Adipose tissue (tissue), 3 donors: ENCODE results near the gene TSNAX. TPM values are rescaled to one million over a fixed set of nuclear protein-coding genes. Genes with fewer than 3 reads are reported as not detected.
"Not testable (repeated sequence)": the region's sequence is repeated elsewhere in the genome, so short reads cannot be mapped to it uniquely, and the experiment has no call there.

ENCODE experiments used
- H3K27ac ChIP-seq: one replicate; pipeline ENCODE4 v1.5.1; 2013; ENCODE audit warnings: low read depth, low read length
- WGBS, 3 donors: extraction: QIAGEN DNeasy Blood & Tissue Kit; methylation state at CpG; one replicate each; pipeline ENCODE4 v1.1.7; 2013; 5-methylcytosine and 5-hydroxymethylcytosine counted together
- polyA plus RNA-seq, 3 donors: library from polyadenylated mRNA; stranded (reverse); fragments of 200-250 nt; gene quantifications; one replicate each; pipeline ENCODE4 v1.2.3, GENCODE V29; 2013
- donor health status: healthy with polysubstance abuse.
- donor health status: Bipolar disorder and iron deficiency.
- donor health status: healthy.

The TSNAX gene
- 10 to 100 TPM in 2 of 3 donors, 1 to 10 TPM in 1; 9.6 to 22.0 (median 20.2) TPM for polyA plus RNA-seq

DNA sequence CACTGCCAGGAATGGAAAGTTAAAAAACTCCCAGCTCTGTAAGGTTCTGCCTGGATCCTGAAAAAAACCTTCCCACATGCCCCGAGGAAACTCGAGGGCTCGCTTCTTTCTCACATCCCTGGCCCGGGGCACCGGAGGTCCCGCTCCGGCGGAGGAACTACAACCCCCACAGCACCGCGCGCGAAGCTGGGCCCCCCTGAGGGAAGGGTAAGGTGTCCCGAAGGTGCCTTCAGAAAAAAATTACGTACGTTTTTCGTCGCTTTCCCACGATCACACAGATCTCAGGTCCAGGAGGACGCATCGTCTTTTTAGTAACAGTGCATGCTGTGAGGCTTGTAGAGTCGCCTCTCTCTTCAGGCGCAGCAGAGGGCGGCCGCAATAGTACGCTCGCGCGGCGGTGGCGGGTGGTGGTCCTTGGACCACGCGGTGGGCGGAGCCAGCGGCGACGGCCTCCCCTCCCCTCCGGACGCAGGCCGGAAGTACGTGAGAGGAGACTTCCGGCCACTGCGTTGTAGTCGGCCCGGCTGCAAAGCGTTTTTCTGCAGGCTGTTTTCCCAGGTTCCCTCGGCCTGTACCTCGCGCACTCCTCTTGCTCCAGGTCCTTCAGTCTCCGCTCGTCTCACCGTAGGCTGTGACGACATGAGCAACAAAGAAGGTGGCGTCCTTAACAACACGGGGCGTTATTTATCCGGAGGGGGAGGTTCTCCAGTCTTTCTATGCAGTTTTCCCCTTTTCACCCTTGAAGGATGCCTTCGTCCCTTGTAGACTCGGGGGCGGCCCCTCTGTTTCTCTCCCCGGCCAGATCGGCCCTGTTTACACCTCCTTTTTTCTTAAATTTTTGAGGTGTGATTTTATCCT is at the start of gene TSNAX:
TSNAX (plus strand) TSS at position 498 of the 858 bp plus-strand sequence; CDS start at position 640, 142 bp downstream.
- peak within 1 kb of the TSS; percentile 57 for H3K27ac ChIP-seq
- 0 to 1% (median 0%) methylated on average over 61 of the region's 61 CpGs for WGBS, 3 donors

- WGBS, 3 donors, result 94 to 97% (median 96%) methylated on average over 9 of the region's 9 CpGs
- no peak overlapping the region for H3K27ac ChIP-seq
Measured at GRCh38 chr1:231478811-231479210, 49.7 kb upstream of the TSNAX start.

- 96% methylated on average over 2 of the region's 2 CpGs for WGBS, 3 donors
- no peak overlapping the region for H3K27ac ChIP-seq
Measured at GRCh38 chr1:231480008-231480407, 48.5 kb upstream of the TSNAX start.

DNA sequence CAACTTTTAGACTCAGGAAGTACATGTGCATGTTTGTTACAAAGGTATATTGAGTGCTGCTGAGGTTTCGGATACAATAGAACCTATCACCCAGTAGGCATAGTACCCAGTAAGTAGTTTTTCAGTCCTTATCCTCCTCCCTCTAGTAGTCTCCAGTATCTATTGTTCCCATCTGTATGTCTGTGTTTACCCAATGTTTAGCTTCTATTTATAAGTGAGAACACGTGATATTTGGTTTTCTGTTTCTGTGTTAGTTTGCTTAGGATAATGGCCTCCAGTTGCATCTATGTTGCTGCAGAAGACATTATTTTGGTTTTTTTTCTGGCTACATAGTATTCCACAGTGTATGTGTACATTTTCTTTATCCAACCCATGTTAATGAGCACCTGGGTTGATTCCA is 47.2 kb upstream of the TSNAX start:
- no peak overlapping the region for H3K27ac ChIP-seq
- WGBS, 3 donors, result 74 to 82% (median 76%) methylated on average over 2 of the region's 2 CpGs

- no peak overlapping the region for H3K27ac ChIP-seq
- 66 to 81% (median 77%) methylated on average over 6 of the region's 6 CpGs for WGBS, 3 donors
Measured at GRCh38 chr1:231485029-231485784, 43.3 kb upstream of the TSNAX start.

DNA sequence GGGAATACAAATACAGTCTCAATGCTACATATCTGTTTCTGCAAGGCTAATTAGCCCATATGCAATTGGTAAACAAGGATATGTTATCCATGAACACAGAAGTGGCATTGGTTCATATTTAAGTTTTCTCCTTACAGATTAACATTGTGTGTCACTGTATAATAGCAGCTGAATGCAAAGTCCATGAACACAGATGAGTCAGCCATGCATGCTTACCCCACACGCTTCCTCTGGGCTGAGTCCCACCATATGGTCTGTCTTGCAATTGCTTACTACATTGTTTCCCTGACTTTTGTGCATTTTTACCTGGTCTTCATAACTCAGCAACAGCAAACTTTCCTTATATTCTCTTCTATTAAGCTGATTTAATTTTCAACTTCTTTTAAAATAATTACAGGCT is 41.5 kb upstream of the TSNAX start:
- WGBS, 3 donors, result 45 to 90% (median 70%) methylated on average over 1 of the region's 1 CpG
- no peak overlapping the region for H3K27ac ChIP-seq

DNA sequence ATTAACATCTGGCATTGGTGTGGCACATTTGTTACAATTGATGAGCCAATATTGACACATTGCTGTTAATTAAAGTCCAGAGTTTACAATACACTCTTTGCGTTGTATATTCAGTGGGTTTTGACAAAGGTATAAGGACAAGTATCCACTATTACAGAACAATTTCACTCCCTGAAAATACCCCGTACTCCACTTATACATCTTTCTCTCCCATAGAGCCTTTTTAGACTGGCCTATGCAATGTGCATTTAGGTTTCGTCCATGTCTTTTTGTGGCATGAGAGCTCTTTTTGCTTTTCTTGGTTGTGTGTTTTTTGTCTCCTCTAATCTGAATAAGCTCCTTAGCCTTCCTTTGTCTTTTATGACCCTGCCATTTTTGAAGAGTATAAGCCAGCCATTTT is 40.6 kb upstream of the TSNAX start:
- no peak overlapping the region for H3K27ac ChIP-seq
- WGBS, 3 donors, result 93 to 97% (median 95%) methylated on average over 3 of the region's 3 CpGs

GRCh38 chr1:231493421-231494185 is 34.9 kb upstream of the TSNAX start:
- H3K27ac ChIP-seq, result no peak overlapping the region
- WGBS, 3 donors, result 20 to 61% (median 22%) methylated on average over 6 of the region's 6 CpGs

DNA sequence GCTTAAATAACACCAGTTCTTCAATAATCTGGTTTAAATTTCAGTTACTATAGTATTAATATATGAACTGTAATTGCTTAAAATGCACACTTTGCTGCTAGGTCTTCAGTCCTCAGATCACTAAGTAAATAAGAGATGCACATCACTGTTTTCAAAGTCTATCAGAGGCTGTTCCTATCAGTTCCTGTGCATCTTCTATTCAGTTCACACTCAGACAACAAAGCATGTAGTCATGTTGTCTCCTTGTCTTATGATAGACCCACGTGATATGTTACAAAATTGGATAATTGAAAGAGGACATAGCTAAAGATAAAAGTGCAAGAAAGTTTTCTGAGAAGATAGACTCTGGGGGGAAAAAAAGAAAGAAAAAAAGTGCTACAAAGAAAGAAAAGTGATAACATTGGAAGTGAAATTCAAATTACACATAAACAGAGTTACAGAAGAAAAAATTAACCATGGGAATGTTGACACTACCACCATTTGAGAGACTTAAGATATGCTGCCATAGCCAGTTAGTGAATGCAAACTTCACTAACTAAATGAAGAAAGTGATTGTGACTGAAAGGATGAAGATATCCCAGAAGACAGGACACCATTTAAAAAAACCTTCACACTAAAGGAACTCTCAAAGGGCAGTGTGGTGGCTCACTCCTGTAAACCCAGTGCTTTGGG is 33.9 kb upstream of the TSNAX start:
- 69 to 73% (median 72%) methylated on average over 1 of the region's 1 CpG for WGBS, 3 donors
- no peak overlapping the region for H3K27ac ChIP-seq

DNA sequence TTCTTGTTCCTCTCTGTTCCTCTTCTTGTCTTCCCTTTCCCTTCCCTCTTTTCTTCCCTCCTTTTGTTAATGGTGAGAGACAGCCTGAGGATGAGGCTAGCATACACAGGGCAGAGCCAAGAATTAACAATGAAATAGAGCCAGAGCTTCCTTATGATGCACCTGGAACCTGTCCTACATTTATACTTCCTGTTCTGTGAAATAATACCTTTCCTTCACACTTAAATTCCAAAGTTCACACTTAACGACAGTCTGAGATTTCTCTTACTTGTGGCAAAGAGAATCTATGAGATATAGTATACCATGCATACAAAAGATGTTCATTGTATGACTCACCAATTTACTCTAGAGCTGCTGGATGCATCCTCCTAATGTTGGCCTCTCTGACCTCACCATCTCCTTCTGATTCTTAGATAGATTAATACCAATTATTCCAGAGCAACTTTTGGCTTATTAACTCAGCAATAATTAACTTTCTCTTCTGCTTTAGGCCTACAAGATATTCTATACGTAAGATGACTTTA is 30.8 kb upstream of the TSNAX start:
- WGBS, 3 donors, result 83 to 92% (median 87%) methylated on average over 2 of the region's 2 CpGs
- H3K27ac ChIP-seq, result no peak overlapping the region

GRCh38 chr1:231499148-231499763 is 29.2 kb upstream of the TSNAX start:
- no peak overlapping the region for H3K27ac ChIP-seq
- WGBS, 3 donors, result 60 to 83% (median 81%) methylated on average over 3 of the region's 3 CpGs

- WGBS, 3 donors, result 69 to 90% (median 77%) methylated on average over 2 of the region's 2 CpGs
- no peak overlapping the region for H3K27ac ChIP-seq
Measured at GRCh38 chr1:231500666-231501065, 27.8 kb upstream of the TSNAX start.

- not testable (repeated sequence) for H3K27ac ChIP-seq
- 90 to 98% (median 94%) methylated on average over 1 of the region's 1 CpG for WGBS, 3 donors
Measured at GRCh38 chr1:231503168-231503567, 25.3 kb upstream of the TSNAX start.

- no peak overlapping the region for H3K27ac ChIP-seq
- WGBS, 3 donors, result 70 to 84% (median 82%) methylated on average over 9 of the region's 9 CpGs
Measured at GRCh38 chr1:231507476-231508355, 20.8 kb upstream of the TSNAX start.

- no peak overlapping the region for H3K27ac ChIP-seq
- 76 to 82% (median 82%) methylated on average over 6 of the region's 6 CpGs for WGBS, 3 donors
Measured at GRCh38 chr1:231508497-231508896, 20.0 kb upstream of the TSNAX start.

GRCh38 chr1:231508941-231509340 is 19.5 kb upstream of the TSNAX start:
- WGBS, 3 donors, result 83 to 91% (median 89%) methylated on average over 6 of the region's 6 CpGs
- H3K27ac ChIP-seq, result no peak overlapping the region
